HG03442 (cell line): ENCODE measurements around the gene GRIN2C.
"Not testable (repeated sequence)": the region's sequence is repeated elsewhere in the genome, so short reads cannot be mapped to it uniquely, and the experiment has no call there.

ENCODE experiments used
- ATAC-seq: cut with Tn5 transposase; IDR thresholded peaks from one replicate; pipeline ENCODE4 v1.9.1; 2021; ENCODE audit warnings: mild to moderate bottlenecking, moderate library complexity; ENCODE audit not compliant: unreplicated experiment

The GRIN2C gene

GRCh38 chr17:74859459-74860228, at the start of gene GRIN2C:
GRIN2C (minus strand) TSS chr17:74859885; CDS start chr17:74855092, 4,793 bp downstream.
- no peak for ATAC-seq

- not testable (repeated sequence) for ATAC-seq
These were observed 49.4 kb upstream of the GRIN2C start for GRCh38 chr17:74909097-74909496.

GRCh38 chr17:74907012-74907411, 47.3 kb upstream of the GRIN2C start:
- ATAC-seq = no peak

GRCh38 chr17:74906214-74906793, 46.6 kb upstream of the GRIN2C start:
- not testable (repeated sequence) for ATAC-seq

GRCh38 chr17:74904687-74905409, 45.2 kb upstream of the GRIN2C start:
- no peak for ATAC-seq

- ATAC-seq = no peak
These were observed 44.0 kb upstream of the GRIN2C start for GRCh38 chr17:74903671-74904070.

GRCh38 chr17:74903034-74903433, 43.3 kb upstream of the GRIN2C start:
- no peak for ATAC-seq

GRCh38 chr17:74901353-74902135, 41.9 kb upstream of the GRIN2C start:
- no peak for ATAC-seq

GRCh38 chr17:74900208-74900607, 40.5 kb upstream of the GRIN2C start:
- ATAC-seq = no peak

GRCh38 chr17:74898376-74898946, 38.8 kb upstream of the GRIN2C start:
- ATAC-seq = no peak

- no peak for ATAC-seq
These were observed 34.4 kb upstream of the GRIN2C start for GRCh38 chr17:74893936-74894671.

- ATAC-seq = no peak
These were observed 33.6 kb upstream of the GRIN2C start, which contains the start of gene FADS6 for GRCh38 chr17:74892974-74893911. FADS6 (minus strand) TSS chr17:74893633; CDS start chr17:74893595, 38 bp downstream.

GRCh38 chr17:74892013-74892841, 32.5 kb upstream of the GRIN2C start:
- ATAC-seq = no peak

GRCh38 chr17:74890554-74890953, 30.9 kb upstream of the GRIN2C start:
- ATAC-seq = no peak

GRCh38 chr17:74888469-74888868, 28.8 kb upstream of the GRIN2C start:
- no peak for ATAC-seq

GRCh38 chr17:74883241-74883745, 23.6 kb upstream of the GRIN2C start:
- ATAC-seq = no peak

GRCh38 chr17:74882517-74883240, 23.0 kb upstream of the GRIN2C start:
- no peak for ATAC-seq
